T-helper 2 cell treated with Interferon-gamma antibody and Interleukin-4, amounts not matched to agents 5 μg/mL and 100 μg/mL, for 36 hours (primary cell): ENCODE measurements around the gene CYP2U1.
A peak's percentile ranks its signal among the peaks of the same experiment; 100 is the strongest.

ENCODE experiments used
- DNase-seq: peaks from one replicate; pipeline ENCODE4 v3.0.0; 2021; ENCODE audit warnings: low spot score
- H3K27ac Mint-ChIP-seq: one replicate; pipeline ENCODE4 v1.8.0; 2021; ENCODE audit warnings: mild to moderate bottlenecking, mixed read lengths
- H3K27me3 Mint-ChIP-seq: one replicate; pipeline ENCODE4 v1.8.0; 2021; ENCODE audit warnings: low read depth, mixed read lengths
- H3K36me3 Mint-ChIP-seq: one replicate; pipeline ENCODE4 v1.8.0; 2021; ENCODE audit warnings: low read depth, mixed read lengths
- H3K4me1 Mint-ChIP-seq: one replicate; pipeline ENCODE4 v1.8.0; 2021; ENCODE audit warnings: low read depth, mixed read lengths
- H3K4me3 Mint-ChIP-seq: one replicate; pipeline ENCODE4 v1.8.0; 2022; ENCODE audit warnings: mild to moderate bottlenecking, moderate library complexity, mixed read lengths
- H3K9me3 Mint-ChIP-seq: one replicate; pipeline ENCODE4 v1.8.0; 2021; ENCODE audit warnings: mixed read lengths

CYP2U1 gene

GRCh38 chr4:107930821-107931774, at the start of gene CYP2U1:
Gene CYP2U1, plus strand, starts transcription at chr4:107931549. Its CDS starts 95 bp downstream, at chr4:107931644.
- peak; percentile 74 for DNase-seq
- H3K9me3 Mint-ChIP-seq, result no peaks in the 10 kb centered on the region
- H3K4me1 Mint-ChIP-seq, result peaks cover 17% of the 10 kb centered on the region
- no peaks in the 10 kb centered on the region for H3K36me3 Mint-ChIP-seq
- H3K27ac Mint-ChIP-seq, result peak within 1 kb of the TSS; percentile 73
- peaks cover 18% of the 10 kb centered on the region for H3K27me3 Mint-ChIP-seq
- H3K4me3 Mint-ChIP-seq, result peak within 1 kb of the TSS; percentile 90

- H3K9me3 Mint-ChIP-seq, result peaks cover 6% of the 10 kb centered on the region
- no peaks in the 10 kb centered on the region for H3K4me1 Mint-ChIP-seq
- H3K36me3 Mint-ChIP-seq, result no peaks in the 10 kb centered on the region
- no peak overlapping the region for H3K27ac Mint-ChIP-seq
- no peak for DNase-seq
- H3K27me3 Mint-ChIP-seq, result peaks cover 2% of the 10 kb centered on the region
- no peak overlapping the region for H3K4me3 Mint-ChIP-seq
Observed at GRCh38 chr4:107885865-107886264, 45.5 kb upstream of the CYP2U1 start.

- no peak for DNase-seq
Observed at GRCh38 chr4:107888237-107888636, 43.1 kb upstream of the CYP2U1 start.

GRCh38 chr4:107890779-107891178, 40.6 kb upstream of the CYP2U1 start:
- Mint-ChIP-seq H3K27ac (no peak overlapping the region), H3K4me3 (no peak overlapping the region), H3K27me3 (peaks cover 2% of the 10 kb centered on the region), H3K9me3 (peaks cover 11% of the 10 kb centered on the region), H3K36me3 (no peaks in the 10 kb centered on the region), H3K4me1 (no peaks in the 10 kb centered on the region)
- DNase-seq, result no peak

More at GRCh38 chr4:107888237-107888636, 43.1 kb upstream of the CYP2U1 start:
- Mint-ChIP-seq H3K4me1 (no peaks in the 10 kb centered on the region), H3K27me3 (peaks cover 2% of the 10 kb centered on the region), H3K36me3 (no peaks in the 10 kb centered on the region), H3K4me3 (no peak overlapping the region), H3K27ac (no peak overlapping the region), H3K9me3 (peaks cover 11% of the 10 kb centered on the region)

GRCh38 chr4:107891299-107891698, 40.0 kb upstream of the CYP2U1 start:
- Mint-ChIP-seq H3K36me3 (no peaks in the 10 kb centered on the region), H3K27me3 (peaks cover 2% of the 10 kb centered on the region), H3K4me3 (no peak overlapping the region), H3K9me3 (peaks cover 11% of the 10 kb centered on the region), H3K4me1 (no peaks in the 10 kb centered on the region), H3K27ac (no peak overlapping the region)
- DNase-seq, result no peak

GRCh38 chr4:107893171-107894137, 37.9 kb upstream of the CYP2U1 start:
- Mint-ChIP-seq H3K36me3 (no peaks in the 10 kb centered on the region), H3K27ac (no peak overlapping the region), H3K27me3 (peaks cover 2% of the 10 kb centered on the region), H3K4me3 (no peak overlapping the region), H3K9me3 (peaks cover 6% of the 10 kb centered on the region), H3K4me1 (no peaks in the 10 kb centered on the region)
- DNase-seq, result no peak

GRCh38 chr4:107894138-107894603, 37.2 kb upstream of the CYP2U1 start:
- Mint-ChIP-seq H3K36me3 (no peaks in the 10 kb centered on the region), H3K27me3 (peaks cover 2% of the 10 kb centered on the region), H3K9me3 (peaks cover 6% of the 10 kb centered on the region), H3K27ac (no peak overlapping the region), H3K4me1 (no peaks in the 10 kb centered on the region), H3K4me3 (no peak overlapping the region)
- no peak for DNase-seq

GRCh38 chr4:107896158-107896645, 35.1 kb upstream of the CYP2U1 start:
- Mint-ChIP-seq H3K27me3 (peaks cover 2% of the 10 kb centered on the region), H3K4me3 (no peak overlapping the region), H3K36me3 (no peaks in the 10 kb centered on the region), H3K9me3 (peaks cover 2% of the 10 kb centered on the region), H3K4me1 (no peaks in the 10 kb centered on the region), H3K27ac (no peak overlapping the region)
- no peak for DNase-seq

GRCh38 chr4:107896646-107897045, 34.7 kb upstream of the CYP2U1 start:
- Mint-ChIP-seq H3K27ac (no peak overlapping the region), H3K36me3 (no peaks in the 10 kb centered on the region), H3K4me3 (no peak overlapping the region), H3K27me3 (peaks cover 2% of the 10 kb centered on the region), H3K4me1 (no peaks in the 10 kb centered on the region), H3K9me3 (no peaks in the 10 kb centered on the region)
- DNase-seq, result no peak

GRCh38 chr4:107897823-107898222, 33.5 kb upstream of the CYP2U1 start:
- Mint-ChIP-seq H3K27ac (no peak overlapping the region), H3K36me3 (no peaks in the 10 kb centered on the region), H3K27me3 (peaks cover 2% of the 10 kb centered on the region), H3K4me1 (no peaks in the 10 kb centered on the region), H3K9me3 (no peaks in the 10 kb centered on the region), H3K4me3 (no peak overlapping the region)
- no peak for DNase-seq

GRCh38 chr4:107900067-107900466, 31.3 kb upstream of the CYP2U1 start:
- H3K27me3 Mint-ChIP-seq, result peaks cover 9% of the 10 kb centered on the region
- no peak for DNase-seq
- H3K4me1 Mint-ChIP-seq, result no peaks in the 10 kb centered on the region
- no peak overlapping the region for H3K27ac Mint-ChIP-seq
- H3K36me3 Mint-ChIP-seq, result no peaks in the 10 kb centered on the region
- no peak overlapping the region for H3K4me3 Mint-ChIP-seq
- peaks cover 7% of the 10 kb centered on the region for H3K9me3 Mint-ChIP-seq

GRCh38 chr4:107900508-107900907, 30.8 kb upstream of the CYP2U1 start:
- H3K9me3 Mint-ChIP-seq, result peaks cover 7% of the 10 kb centered on the region
- DNase-seq, result no peak
- H3K4me1 Mint-ChIP-seq, result no peaks in the 10 kb centered on the region
- H3K27me3 Mint-ChIP-seq, result peaks cover 8% of the 10 kb centered on the region
- no peak overlapping the region for H3K4me3 Mint-ChIP-seq
- no peak overlapping the region for H3K27ac Mint-ChIP-seq
- no peaks in the 10 kb centered on the region for H3K36me3 Mint-ChIP-seq

GRCh38 chr4:107901213-107901934, 30.0 kb upstream of the CYP2U1 start:
- no peak for DNase-seq
- H3K9me3 Mint-ChIP-seq, result peaks cover 7% of the 10 kb centered on the region
- no peak overlapping the region for H3K4me3 Mint-ChIP-seq
- no peaks in the 10 kb centered on the region for H3K36me3 Mint-ChIP-seq
- H3K27ac Mint-ChIP-seq, result no peak overlapping the region
- H3K27me3 Mint-ChIP-seq, result peaks cover 8% of the 10 kb centered on the region
- H3K4me1 Mint-ChIP-seq, result no peaks in the 10 kb centered on the region
